GM19099 (cell line): ENCODE measurements around the gene ZNF322.

Experiments used
- POLR2A ChIP-seq: IDR thresholded peaks from 3 replicates; pipeline ENCODE4 v1.6.1; 2011; ENCODE audit warnings: low read depth; ENCODE audit not compliant: insufficient read length; ENCODE audit errors: extremely low read depth

ZNF322 gene

GRCh38 chr6:26593278-26594130 lies 66.0 kb downstream of the ZNF322 start:
- TF ChIP-seq POLR2A: no peak

- no peak for TF ChIP-seq POLR2A
Observed at GRCh38 chr6:26592649-26593048, 66.9 kb downstream of the ZNF322 start.

- no peak for TF ChIP-seq POLR2A
Observed at GRCh38 chr6:26588965-26589364, 70.6 kb downstream of the ZNF322 start.
